K562 (cell line): ENCODE measurements around the gene GUCA1A. TPM values are rescaled to one million over a fixed set of nuclear protein-coding genes. Genes with fewer than 3 reads are reported as not detected.

Experiments
- ATF4 ChIP-seq: fragments of 450-650 bp; formaldehyde crosslinking; IDR thresholded peaks from 2 replicates; pipeline ENCODE4 v1.4.0; 2022; ENCODE audit warnings: mild to moderate bottlenecking, moderate library complexity
- ATF7 ChIP-seq: fragments of 450-650 bp; IDR thresholded peaks from 2 replicates; pipeline ENCODE4 v1.7.1; 2014; ENCODE audit warnings: mild to moderate bottlenecking, moderate library complexity
- CBFA2T2 ChIP-seq: fragments of 450-650 bp; conservative IDR thresholded peaks from 2 replicates; pipeline ENCODE4 v1.6.1; 2017; ENCODE audit warnings: mild to moderate bottlenecking
- E2F6 ChIP-seq, 2 experiments: IDR thresholded peaks; 2 replicates each; pipeline ENCODE4 v1.6.1; 2011; ENCODE audit warnings: borderline replicate concordance in 1 of 2, control low read depth in 1 of 2, low read depth in 1 of 2, low read length in 1 of 2, mild to moderate bottlenecking in 1 of 2, mixed read lengths in 1 of 2, moderate library complexity in 1 of 2; ENCODE audit not compliant: insufficient read depth in 1 of 2, insufficient read length in 1 of 2, poor library complexity in 1 of 2, severe bottlenecking in 1 of 2; ENCODE audit errors: extremely low read depth in 1 of 2
- KDM1A ChIP-seq, 2 experiments: fragments of 450-650 bp; IDR thresholded peaks; 2 replicates each; pipeline ENCODE4 v1.6.1; 2016; ENCODE audit warnings: mild to moderate bottlenecking in 2 of 2
- PATZ1 ChIP-seq: fragments of 250-450 bp; sonication (Bioruptor Pico); IDR thresholded peaks from 2 replicates; pipeline ENCODE4 v1.5.0; 2020; ENCODE audit warnings: mild to moderate bottlenecking, borderline replicate concordance
- PKNOX1 ChIP-seq: fragments of 450-650 bp; IDR thresholded peaks from 2 replicates; pipeline ENCODE4 v1.6.1; 2016
- RBM22 ChIP-seq: fragments of 200-400 bp; formaldehyde crosslinking; IDR thresholded peaks from 2 replicates; pipeline ENCODE4 v1.6.1; 2018; ENCODE audit warnings: low read length, low read depth; ENCODE audit not compliant: poor library complexity, severe bottlenecking
- RCOR1 ChIP-seq, 2 experiments: IDR thresholded peaks; 2 replicates each; pipeline ENCODE4 v1.6.1; 2012; ENCODE audit warnings: low read depth in 2 of 2, low read length in 2 of 2, borderline replicate concordance in 1 of 2, improper control_type of control experiment in 1 of 2
- SMC3 ChIP-seq: conservative IDR thresholded peaks from 2 replicates; pipeline ENCODE4 v1.6.1; 2011; ENCODE audit warnings: low read depth, low read length, improper control_type of control experiment; ENCODE audit not compliant: insufficient read depth
- TAF1 ChIP-seq: IDR thresholded peaks from 2 replicates; pipeline ENCODE4 v1.6.1; 2011; ENCODE audit warnings: mild to moderate bottlenecking, low read length, moderate library complexity; ENCODE audit not compliant: insufficient read depth, control insufficient read depth, severe bottlenecking; ENCODE audit errors: extremely low read depth
- TBP ChIP-seq: optimal IDR thresholded peaks from 2 replicates; pipeline ENCODE3; 2011; ENCODE audit warnings: low read depth, low read length, improper control_type of control experiment
- TCF7L2 ChIP-seq: fragments of 150-350 bp; IDR thresholded peaks from 2 replicates; pipeline ENCODE4 v1.6.1; 2016; ENCODE audit warnings: low read depth, mild to moderate bottlenecking, low read length, moderate library complexity
- ZFX ChIP-seq: sonication (generic); formaldehyde crosslinking; IDR thresholded peaks from 2 replicates; pipeline ENCODE4 v1.8.0; 2022; ENCODE audit warnings: mild to moderate bottlenecking, missing genetic modification reagents, moderate library complexity
- ZNF140 ChIP-seq: fragments of 250-450 bp; sonication (Bioruptor Pico); IDR thresholded peaks from 2 replicates; pipeline ENCODE4 v1.8.0; 2021; ENCODE audit warnings: moderate library complexity, mild to moderate bottlenecking, inconsistent platforms
- ZNF324 ChIP-seq: fragments of 250-450 bp; sonication (Bioruptor Pico); IDR thresholded peaks from 2 replicates; pipeline ENCODE4 v1.4.0; 2020; ENCODE audit warnings: mild to moderate bottlenecking
- ZNF583 ChIP-seq: fragments of 250-450 bp; sonication (Bioruptor Pico); IDR thresholded peaks from 2 replicates; pipeline ENCODE4 v1.4.0; 2020
- ZNF76 ChIP-seq: fragments of 250-450 bp; sonication (Bioruptor Pico); IDR thresholded peaks from 2 replicates; pipeline ENCODE4 v1.4.0; 2020; ENCODE audit warnings: mild to moderate bottlenecking, moderate library complexity, borderline replicate concordance
- ZNF766 ChIP-seq: fragments of 200-800 bp; sonication (Bioruptor generic); conservative IDR thresholded peaks from 2 replicates; pipeline ENCODE4 v1.6.1; 2016; ENCODE audit warnings: missing genetic modification characterization, missing compliant biosample characterization
- polyA plus RNA-seq, 8 experiments: library from polyadenylated mRNA; depleted of rRNA in 4 of 8; stranded (reverse) in 5 of 8; unstranded in 3 of 8; fragments of >200 nt; fragmentation: Nextera tagmentation in 2 of 8; fragmentation: Illumina TruSeq in 1 of 8; extraction: Ambion mirVana in 2 of 8; extraction: Trizol in 1 of 8; gene quantifications; 2 replicates each; pipeline versions ENCODE4 v1.2.1 to v1.2.3, GENCODE V29; 2011 to 2014; ENCODE audit warnings: inconsistent platforms in 1 of 8, missing spikeins in 1 of 8
- total RNA-seq, 7 experiments: library from RNA; depleted of rRNA in 6 of 7; stranded (reverse); fragments of >200 nt in 6 of 7; fragmentation: Illumina TruSeq in 2 of 7; extraction: Trizol in 2 of 7; gene quantifications; 2 replicates each; pipeline versions ENCODE4 v1.2.1 to v1.2.3, GENCODE V29; 2011 to 2021; ENCODE audit warnings: low replicate concordance in 1 of 7

Gene GUCA1A
- total and polyA plus RNA-seq, 9 of the 15 experiments (the other 6 are each of a cell fraction or from before 2014, with no cell fraction given) = not detected

GRCh38 chr6:42199106-42199981 lies 26.2 kb downstream of the GUCA1A start (continued):
- TF ChIP-seq E2F6 (IDR thresholded peaks at IDR 0.05; ENCODE audit: borderline replicate concordance in 1 of 2, extremely low read depth in 1 of 2, insufficient read depth in 1 of 2, insufficient read length in 1 of 2, low read depth in 1 of 2, low read length in 1 of 2, poor library complexity in 1 of 2, severe bottlenecking in 1 of 2) (peak; percentile 48 to 81), CBFA2T2 (peak; percentile 99), ZFX (CRISPR knock-in tag) (0 out of 2 replicates have a peak, but pooled peaks have one; percentile 12), ZNF766 (peak; percentile 86; the same call in 1 of the 2 replicates), PKNOX1 (peak; percentile 83), PATZ1 (CRISPR knock-in tag) (no peak), TAF1 (peak; percentile 65), KDM1A (IDR thresholded peaks at IDR 0.05) (peak; percentile 89 to 94), ZNF324 (CRISPR knock-in tag) (no peak), ATF4 (CRISPR knock-in tag) (no peak), RCOR1 (IDR thresholded peaks at IDR 0.05; ENCODE audit: borderline replicate concordance in 1 of 2, low read depth in 2 of 2, low read length in 2 of 2) (peak; percentile 90 to 96; a peak in 3 of 4 replicates), RBM22 (no peak), ZNF583 (0 out of 2 replicates have a peak, but pooled peaks have one; percentile 32), ZNF76 (CRISPR knock-in tag) (no peak), TBP (peak; percentile 25), ZNF140 (CRISPR knock-in tag) (no peak), SMC3 (0 out of 2 replicates have a peak, but pooled peaks have one; percentile 4), ATF7 (peak; percentile 97), TCF7L2 (peak; percentile 64; the same call in 1 of the 2 replicates)
